ENCODE measurements around the gene CCDC88C. TPM values are rescaled to one million over a fixed set of nuclear protein-coding genes. Genes with fewer than 3 reads are reported as not detected.
A peak's percentile ranks its signal among the peaks of the same experiment; 100 is the strongest.

The CCDC88C gene
- total RNA-seq, 6 donors from 2014 or later, result 33.1 to 119 (median 54.5) TPM

GRCh38 chr14:91284791-91285548 is 132.7 kb downstream of the CCDC88C start:
- peaks cover 0 to 66% (median 46%) of the 10 kb centered on the region in 4 donors for H3K36me3 ChIP-seq
- no peak overlapping the region for H3K4me3 ChIP-seq
- no peak for DNase-seq
- H3K9me3 ChIP-seq, result no peaks in the 10 kb centered on the region
- 88 to 93% methylated on average over 14 of the region's 14 CpGs for WGBS, 2 donors
- H3K27ac ChIP-seq, result no peak overlapping the region
- ATAC-seq (ENCODE audit: low FRiP score in 2 of 2), result no peak
- H3K27me3 ChIP-seq, result no peaks in the 10 kb centered on the region
- TF ChIP-seq, protein P1, sequence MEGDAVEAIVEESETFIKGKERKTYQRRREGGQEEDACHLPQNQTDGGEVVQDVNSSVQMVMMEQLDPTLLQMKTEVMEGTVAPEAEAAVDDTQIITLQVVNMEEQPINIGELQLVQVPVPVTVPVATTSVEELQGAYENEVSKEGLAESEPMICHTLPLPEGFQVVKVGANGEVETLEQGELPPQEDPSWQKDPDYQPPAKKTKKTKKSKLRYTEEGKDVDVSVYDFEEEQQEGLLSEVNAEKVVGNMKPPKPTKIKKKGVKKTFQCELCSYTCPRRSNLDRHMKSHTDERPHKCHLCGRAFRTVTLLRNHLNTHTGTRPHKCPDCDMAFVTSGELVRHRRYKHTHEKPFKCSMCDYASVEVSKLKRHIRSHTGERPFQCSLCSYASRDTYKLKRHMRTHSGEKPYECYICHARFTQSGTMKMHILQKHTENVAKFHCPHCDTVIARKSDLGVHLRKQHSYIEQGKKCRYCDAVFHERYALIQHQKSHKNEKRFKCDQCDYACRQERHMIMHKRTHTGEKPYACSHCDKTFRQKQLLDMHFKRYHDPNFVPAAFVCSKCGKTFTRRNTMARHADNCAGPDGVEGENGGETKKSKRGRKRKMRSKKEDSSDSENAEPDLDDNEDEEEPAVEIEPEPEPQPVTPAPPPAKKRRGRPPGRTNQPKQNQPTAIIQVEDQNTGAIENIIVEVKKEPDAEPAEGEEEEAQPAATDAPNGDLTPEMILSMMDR (IDR thresholded peaks at IDR 0.05), result no peak
- TF ChIP-seq POLR2AphosphoS5 (IDR thresholded peaks at IDR 0.05) (no peak), POLR2A (IDR thresholded peaks at IDR 0.05) (no peak), EP300 (IDR thresholded peaks at IDR 0.05) (no peak)
- no peaks in the 10 kb centered on the region for H3K4me1 ChIP-seq

- TF ChIP-seq, protein P1 (IDR thresholded peaks at IDR 0.05), result no peak
- TF ChIP-seq POLR2A (IDR thresholded peaks at IDR 0.05) (no peak), POLR2AphosphoS5 (IDR thresholded peaks at IDR 0.05) (no peak), EP300 (IDR thresholded peaks at IDR 0.05) (no peak)
- Histone ChIP-seq H3K4me1 (no peaks in the 10 kb centered on the region), H3K9me3 (no peaks in the 10 kb centered on the region), H3K36me3 (peaks cover under 1 to 66% (median 50%) of the 10 kb centered on the region in 4 donors), H3K4me3 (no peak overlapping the region), H3K27ac (no peak overlapping the region), H3K27me3 (no peaks in the 10 kb centered on the region)
- WGBS, 2 donors, result 80 to 83% methylated on average over 13 of the region's 13 CpGs
- DNase-seq (no peak), ATAC-seq (ENCODE audit: low FRiP score in 2 of 2) (peak in 1 of 2 donors; percentile 57)
These were observed 133.4 kb downstream of the CCDC88C start for GRCh38 chr14:91284146-91284790.

- no peaks in the 10 kb centered on the region for H3K9me3 ChIP-seq
- DNase-seq, result no peak
- no peaks in the 10 kb centered on the region for H3K4me1 ChIP-seq
- peaks cover 4 to 65% (median 46%) of the 10 kb centered on the region in 4 donors for H3K36me3 ChIP-seq
- 94 to 96% methylated on average over 4 of the region's 4 CpGs for WGBS, 2 donors
- no peak overlapping the region for H3K27ac ChIP-seq
- no peak for ATAC-seq (ENCODE audit: low FRiP score in 2 of 2)
- TF ChIP-seq POLR2AphosphoS5 (IDR thresholded peaks at IDR 0.05) (no peak), EP300 (IDR thresholded peaks at IDR 0.05) (no peak), POLR2A (IDR thresholded peaks at IDR 0.05) (no peak)
- TF ChIP-seq, protein P1 (IDR thresholded peaks at IDR 0.05), result no peak
- no peaks in the 10 kb centered on the region for H3K27me3 ChIP-seq
- no peak overlapping the region for H3K4me3 ChIP-seq
These were observed 134.0 kb downstream of the CCDC88C start for GRCh38 chr14:91283666-91284065.

DNA sequence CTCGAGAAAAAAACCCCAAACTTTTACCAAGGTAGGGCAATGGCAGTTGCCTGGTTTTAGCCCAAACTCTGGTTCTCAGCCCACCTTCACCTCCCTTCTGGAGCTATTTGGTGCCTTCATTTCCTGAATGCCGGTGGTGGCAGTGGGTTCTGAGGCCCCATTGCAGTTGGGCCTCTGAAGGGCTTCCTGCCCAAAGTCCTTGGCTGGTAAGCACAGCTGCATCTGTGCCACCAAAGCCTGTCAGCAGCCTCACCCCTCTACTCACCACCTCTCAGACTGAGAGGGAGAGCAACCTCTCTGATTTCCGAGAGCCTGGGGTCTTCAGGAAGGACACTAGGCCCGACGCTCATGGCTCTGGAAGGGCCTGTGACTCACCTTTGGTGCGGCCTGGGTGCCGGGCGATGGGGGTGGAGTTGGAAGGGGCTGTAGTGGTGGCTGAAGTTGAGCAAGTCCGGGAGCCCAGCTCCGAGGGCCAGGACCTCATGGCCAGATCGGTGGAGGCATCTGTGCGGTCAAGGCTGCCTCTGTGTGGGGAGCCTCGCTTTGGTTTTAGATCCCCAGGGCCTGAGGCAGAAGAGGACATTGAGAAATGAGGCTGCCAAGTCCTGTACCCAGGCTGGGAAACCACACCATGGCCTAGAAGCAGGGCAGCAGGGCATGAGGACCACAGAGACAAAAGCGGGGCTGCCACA is 134.5 kb downstream of the CCDC88C start:
- DNase-seq (no peak), ATAC-seq (ENCODE audit: low FRiP score in 2 of 2) (no peak)
- TF ChIP-seq POLR2A (IDR thresholded peaks at IDR 0.05) (no peak), EP300 (IDR thresholded peaks at IDR 0.05) (no peak), POLR2AphosphoS5 (IDR thresholded peaks at IDR 0.05) (no peak)
- TF ChIP-seq, protein P1 (IDR thresholded peaks at IDR 0.05), result no peak
- peaks cover 4 to 65% (median 47%) of the 10 kb centered on the region in 4 donors for H3K36me3 ChIP-seq
- H3K4me3 ChIP-seq, result no peak overlapping the region
- H3K27me3 ChIP-seq, result no peaks in the 10 kb centered on the region
- H3K9me3 ChIP-seq, result no peaks in the 10 kb centered on the region
- H3K4me1 ChIP-seq, result no peaks in the 10 kb centered on the region
- H3K27ac ChIP-seq, result no peak overlapping the region
- WGBS, 2 donors, result 96 to 99% methylated on average over 11 to 14 of the region's 14 CpGs

Data from upper lobe of left lung (tissue), 6 donors.